RWPE1 (cell line): Measurements from ENCODE around the gene MMD.
A peak's percentile ranks its signal among the peaks of the same experiment; 100 is the strongest.
"Not testable (repeated sequence)": the region's sequence is repeated elsewhere in the genome, so short reads cannot be mapped to it uniquely, and the experiment has no call there.

Experiments
- CTCF ChIA-PET: fragments of 350-600 bp; sonication (Branson Sonifier 250); formaldehyde crosslinking; extraction: SDS; loops from one replicate; lab custom pipeline; 2021; lab: Yijun Ruan, JAX
- POLR2A ChIA-PET: fragments of 400-600 bp; formaldehyde crosslinking; extraction: SDS; loops from one replicate; lab custom pipeline; 2020; ENCODE audit warnings: antibody characterized with exemption; ENCODE audit not compliant: low non-redundant PET; lab: Yijun Ruan, JAX
- DNase-seq: peaks from one replicate; pipeline ENCODE4 v3.0.0; 2012; ENCODE audit warnings: low spot score
- H3K27ac ChIP-seq: fragments of 450-650 bp; 2 replicates; pipeline ENCODE4 v1.5.1; 2017
- CTCF ChIP-seq: fragments of 450-650 bp; conservative IDR thresholded peaks from 2 replicates; pipeline ENCODE4 v1.5.1; 2017; ENCODE audit warnings: low read depth, mild to moderate bottlenecking

MMD gene

GRCh38 chr17:55410722-55411462, 10.7 kb downstream of the MMD start:
- DNase-seq: no peak
- POLR2A ChIA-PET: no interaction called here
- TF ChIP-seq CTCF: no peak
- CTCF ChIA-PET: no interaction called here
- no peak overlapping the region for H3K27ac ChIP-seq

GRCh38 chr17:55409030-55409800, 12.4 kb downstream of the MMD start:
- CTCF ChIA-PET: no interaction called here
- POLR2A ChIA-PET: no interaction called here
- H3K27ac ChIP-seq: no peak overlapping the region
- no peak for DNase-seq
- TF ChIP-seq CTCF: no peak

- ChIA-PET POLR2A (no interaction called here), CTCF (no interaction called here)
- no peak for DNase-seq
- no peak overlapping the region for H3K27ac ChIP-seq
- TF ChIP-seq CTCF: no peak
Measured at GRCh38 chr17:55407641-55408566, 13.7 kb downstream of the MMD start.

GRCh38 chr17:55405600-55405999, 16.0 kb downstream of the MMD start:
- TF ChIP-seq CTCF: no peak
- H3K27ac ChIP-seq: no peak overlapping the region
- DNase-seq: no peak
- ChIA-PET POLR2A (no interaction called here), CTCF (no interaction called here)

GRCh38 chr17:55404197-55404596, 17.4 kb downstream of the MMD start:
- POLR2A ChIA-PET, DNase-seq, CTCF ChIA-PET, H3K27ac ChIP-seq: not testable (repeated sequence)

- no peak overlapping the region for H3K27ac ChIP-seq
- TF ChIP-seq CTCF: no peak
- peak; percentile 39 for DNase-seq
- ChIA-PET CTCF (no interaction called here), POLR2A (no interaction called here)
Measured at GRCh38 chr17:55402374-55402773, 19.3 kb downstream of the MMD start.
